Mesodermal cell (in vitro differentiated cells): ENCODE measurements around the gene GRID2.
"Not testable (repeated sequence)": the region's sequence is repeated elsewhere in the genome, so short reads cannot be mapped to it uniquely, and the experiment has no call there.

Source experiments
- H3K27ac ChIP-seq: 2 replicates; pipeline ENCODE4 v1.7.0; 2013; ENCODE audit warnings: mild to moderate bottlenecking, low read depth, low read length, moderate library complexity; ENCODE audit not compliant: severe bottlenecking
- H3K36me3 ChIP-seq: 2 replicates; pipeline ENCODE4 v1.7.1; 2013; ENCODE audit warnings: mild to moderate bottlenecking, low read length, moderate library complexity; ENCODE audit not compliant: control insufficient read depth, insufficient read depth
- H3K4me1 ChIP-seq: one replicate; pipeline ENCODE4 v1.7.1; 2013; ENCODE audit warnings: mild to moderate bottlenecking, low read length; ENCODE audit not compliant: insufficient read depth, control insufficient read depth, poor library complexity, severe bottlenecking
- H3K4me3 ChIP-seq: 2 replicates; pipeline ENCODE4 v1.7.0; 2013; ENCODE audit warnings: low read length, control low read depth, mild to moderate bottlenecking; ENCODE audit not compliant: insufficient read depth, poor library complexity, severe bottlenecking; ENCODE audit errors: extremely low read depth
- H3K9me3 ChIP-seq: 2 replicates; pipeline ENCODE4 v1.7.1; 2013; ENCODE audit warnings: mild to moderate bottlenecking, low read length, moderate library complexity; ENCODE audit not compliant: control insufficient read depth
- WGBS, 2 experiments: methylation state at CpG; one replicate each; pipeline ENCODE4 v1.1.5; 2013; ENCODE audit warnings: missing lambda C conversion rate in 2 of 2; ENCODE audit not compliant: insufficient coverage in 2 of 2; 5-methylcytosine and 5-hydroxymethylcytosine counted together

The GRID2 gene

DNA sequence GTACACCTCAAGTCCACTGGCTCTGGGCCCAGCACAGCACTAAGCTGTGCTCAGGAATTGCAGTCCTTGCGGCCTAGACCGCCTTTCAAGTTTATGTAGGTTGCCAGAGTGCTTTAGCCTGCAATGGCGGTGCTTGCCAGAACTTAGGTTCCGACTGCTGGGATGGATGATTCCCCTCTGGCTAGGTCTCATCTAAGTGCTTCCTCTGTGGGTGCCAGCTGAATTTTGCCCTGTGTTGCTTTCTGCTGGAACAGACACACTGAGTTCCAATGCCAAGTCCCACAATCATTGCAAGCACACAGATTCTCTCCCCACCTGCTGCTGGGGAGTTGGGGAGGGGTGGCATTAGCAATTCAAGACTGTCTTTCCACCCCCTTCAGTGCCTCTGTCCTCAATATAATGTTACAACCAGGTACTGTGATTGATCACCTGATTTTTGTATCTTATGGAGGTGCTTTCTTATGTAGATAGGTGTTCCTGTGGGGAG lies 129.5 kb downstream of the GRID2 start:
- WGBS, 2 experiments = 80 to 87% methylated on average over 4 of the region's 4 CpGs
- H3K4me1 ChIP-seq = no peaks in the 10 kb centered on the region
- no peaks in the 10 kb centered on the region for H3K36me3 ChIP-seq
- H3K27ac ChIP-seq = no peak overlapping the region
- H3K4me3 ChIP-seq = no peak overlapping the region
- H3K9me3 ChIP-seq = no peaks in the 10 kb centered on the region

DNA sequence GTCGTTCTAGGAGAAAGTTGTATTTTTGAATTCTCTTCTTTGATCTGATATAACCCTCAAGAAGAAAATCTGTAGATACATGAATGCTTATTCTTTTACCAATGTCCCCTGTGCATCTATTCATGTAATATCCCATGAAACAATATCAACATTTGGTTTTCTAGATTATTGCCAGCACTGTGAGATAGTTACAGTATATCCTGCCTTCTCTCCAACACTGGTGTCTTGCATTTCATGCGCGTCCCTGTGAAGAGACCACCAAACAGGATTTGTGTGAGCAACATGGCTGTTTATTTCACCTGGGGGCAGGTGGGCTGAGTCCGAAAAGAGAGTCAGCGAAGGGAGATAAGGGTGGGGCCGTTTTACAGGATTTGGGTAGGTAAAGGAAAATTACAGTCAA lies 135.0 kb downstream of the GRID2 start:
- not testable (repeated sequence) for H3K4me1 ChIP-seq, H3K36me3 ChIP-seq, H3K27ac ChIP-seq, H3K9me3 ChIP-seq, H3K4me3 ChIP-seq
- no CpG with 5 or more reads among the region's 6 CpGs for WGBS, 2 experiments

DNA sequence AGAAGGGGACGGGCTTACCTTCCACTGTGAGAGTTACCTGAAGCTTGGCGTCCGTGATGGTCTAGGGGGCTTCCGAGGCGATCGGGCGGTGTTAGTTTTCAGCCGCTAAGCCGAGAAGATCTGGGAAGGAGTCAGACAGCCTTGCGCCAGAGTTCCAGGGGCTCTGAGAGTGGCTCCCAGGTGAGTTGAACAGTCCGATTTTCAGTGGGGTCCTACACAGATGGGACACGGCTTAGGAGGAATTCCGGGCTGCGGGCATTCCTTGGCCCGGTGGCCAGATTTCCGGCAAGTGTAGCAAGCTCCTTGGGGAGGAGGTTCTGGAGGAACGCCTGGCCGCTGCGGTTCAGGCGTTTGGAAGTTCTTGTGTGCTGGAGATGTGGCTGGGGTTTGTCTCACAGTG lies 138.4 kb downstream of the GRID2 start:
- H3K9me3 ChIP-seq, H3K4me3 ChIP-seq, H3K4me1 ChIP-seq, H3K36me3 ChIP-seq, H3K27ac ChIP-seq: not testable (repeated sequence)
- 17% methylated on average over 10 to 11 of the region's 20 CpGs for WGBS, 2 experiments

DNA sequence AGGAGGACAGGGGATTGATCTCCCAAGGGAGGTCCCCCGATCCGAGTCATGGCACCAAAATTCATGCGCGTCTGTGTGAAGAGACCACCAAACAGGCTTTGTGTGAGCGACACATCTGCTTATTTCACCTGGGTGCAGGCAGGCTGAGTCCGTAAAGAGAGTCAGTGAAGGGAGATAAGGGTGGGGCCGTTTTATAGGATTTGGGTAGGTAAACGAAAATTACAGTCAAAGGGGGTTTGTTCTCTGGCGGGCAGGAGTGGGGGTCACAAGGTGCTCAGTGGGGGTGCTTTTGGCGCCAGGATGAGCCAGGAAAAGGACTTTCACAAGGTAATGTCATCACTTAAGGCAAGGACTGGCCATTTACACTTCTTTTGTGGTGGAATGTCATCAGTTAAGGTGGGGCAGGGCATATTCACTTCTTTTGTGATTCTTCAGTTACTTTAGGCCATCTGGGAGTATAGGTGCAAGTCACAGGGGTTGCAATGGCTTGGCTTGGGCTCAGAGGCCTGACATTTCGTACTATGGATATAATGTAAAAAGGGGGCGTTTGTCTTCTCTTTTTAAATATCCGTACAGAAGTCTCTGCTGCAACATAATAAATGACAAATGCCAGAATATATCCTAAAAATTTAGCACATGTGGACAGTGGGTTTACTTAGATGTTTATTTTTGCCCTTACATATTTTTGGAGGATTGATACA lies 140.5 kb downstream of the GRID2 start:
- 33% methylated on average over 7 of the region's 13 CpGs; no CpG with 5 or more reads in 1 of the 2 experiments for WGBS, 2 experiments

DNA sequence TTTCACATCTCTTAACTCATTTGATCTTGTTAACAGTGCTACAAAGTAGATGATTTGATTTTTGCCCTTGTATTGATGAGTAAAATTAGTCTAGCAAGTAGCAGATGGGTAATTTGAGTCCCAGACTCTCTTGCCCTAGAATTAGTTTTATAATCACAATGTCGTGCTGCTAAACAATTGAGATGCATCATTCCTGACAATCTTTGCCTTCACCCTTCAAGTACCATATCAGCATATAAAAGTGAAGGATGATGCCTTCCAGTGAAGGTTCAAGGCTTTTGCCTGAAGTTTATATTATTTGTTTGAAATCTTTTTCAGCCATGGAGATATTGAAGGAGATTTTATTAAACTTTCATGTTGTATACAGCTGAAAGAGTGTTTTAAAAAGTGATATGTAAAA lies 141.4 kb downstream of the GRID2 start:
- no peaks in the 10 kb centered on the region for H3K4me1 ChIP-seq
- no peaks in the 10 kb centered on the region for H3K36me3 ChIP-seq
- H3K4me3 ChIP-seq = no peak overlapping the region
- no peaks in the 10 kb centered on the region for H3K9me3 ChIP-seq
- no CpG with 5 or more reads among the region's 1 CpG for WGBS, 2 experiments
- no peak overlapping the region for H3K27ac ChIP-seq

More for the DNA sequence above, 140.5 kb downstream of the GRID2 start:
- not testable (repeated sequence) for H3K36me3 ChIP-seq, H3K4me3 ChIP-seq, H3K27ac ChIP-seq, H3K4me1 ChIP-seq, H3K9me3 ChIP-seq

DNA sequence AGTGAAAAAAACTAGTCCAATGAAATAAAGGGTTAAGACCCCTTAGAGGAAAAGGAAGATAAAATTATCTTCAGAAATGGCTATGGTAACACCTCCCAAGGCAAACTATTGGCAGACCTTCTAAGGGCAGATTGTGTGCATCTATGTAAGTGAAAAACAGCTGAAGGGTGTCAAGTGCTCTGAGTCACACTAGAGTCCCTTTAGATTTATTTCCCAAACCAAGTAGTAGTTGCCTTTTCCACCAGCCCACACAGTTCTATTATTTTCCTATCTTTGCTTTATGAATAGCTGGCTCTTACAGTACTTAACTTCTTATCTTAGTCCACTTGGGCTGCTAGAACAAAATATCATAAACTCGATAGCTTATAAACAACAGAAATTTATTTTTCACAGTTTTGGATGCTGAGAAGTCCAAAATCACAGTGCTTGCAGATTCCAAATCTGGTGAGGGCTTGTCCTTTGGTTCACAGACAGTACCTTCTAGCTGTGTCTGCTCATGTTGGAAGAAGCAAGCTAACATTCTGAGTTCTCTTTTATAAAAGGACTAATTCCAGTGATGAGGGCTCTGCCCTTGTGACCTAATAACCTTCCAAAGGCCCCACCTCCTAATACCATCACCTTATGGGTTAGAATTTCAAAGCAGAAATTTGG lies 143.6 kb downstream of the GRID2 start:
- H3K27ac ChIP-seq = no peak overlapping the region
- H3K4me1 ChIP-seq = no peaks in the 10 kb centered on the region
- no peak overlapping the region for H3K4me3 ChIP-seq
- no peaks in the 10 kb centered on the region for H3K9me3 ChIP-seq
- H3K36me3 ChIP-seq = no peaks in the 10 kb centered on the region
- 100% methylated on average over 1 of the region's 1 CpG for WGBS, 2 experiments

DNA sequence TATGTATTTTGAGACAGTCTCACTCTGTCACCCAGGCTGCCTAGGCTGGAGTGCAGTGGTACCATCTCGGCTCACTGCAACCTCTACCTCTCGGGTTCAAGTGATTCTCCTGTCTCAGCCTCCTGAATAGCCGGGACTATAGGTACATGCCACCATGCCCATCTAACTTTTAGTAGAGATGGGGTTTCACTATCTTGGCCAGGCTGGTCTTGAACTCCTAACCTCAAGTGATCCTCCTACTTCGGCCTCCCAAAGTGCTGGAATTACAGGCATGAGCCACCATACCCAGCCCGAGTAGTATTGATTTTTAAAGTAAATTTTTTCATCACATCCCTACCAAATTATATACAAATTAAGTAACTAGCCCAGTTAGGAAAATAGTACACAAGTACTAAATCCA lies 144.4 kb downstream of the GRID2 start:
- H3K9me3 ChIP-seq, H3K36me3 ChIP-seq, H3K27ac ChIP-seq, H3K4me1 ChIP-seq, H3K4me3 ChIP-seq: not testable (repeated sequence)
- WGBS, 2 experiments = 93 to 100% methylated on average over 2 to 3 of the region's 5 CpGs

DNA sequence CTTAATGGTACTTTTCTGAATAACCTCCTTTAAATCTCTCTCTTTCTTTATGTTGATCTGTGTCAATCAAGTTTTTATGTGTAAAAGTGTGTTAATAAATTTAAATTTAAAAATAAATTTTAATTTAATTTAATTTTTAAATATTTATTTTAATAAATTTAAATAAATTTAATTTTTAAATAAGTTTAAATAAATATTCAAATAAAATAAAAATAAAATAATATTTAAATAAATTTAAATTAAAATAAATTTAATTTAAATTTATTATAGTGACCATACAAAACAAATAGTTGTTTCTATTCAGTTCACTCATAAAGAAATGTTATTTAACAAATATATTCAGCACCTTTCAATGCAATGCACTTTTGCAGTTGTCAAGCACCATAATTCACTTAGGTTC lies 146.9 kb downstream of the GRID2 start:
- Histone ChIP-seq H3K27ac (no peak overlapping the region), H3K36me3 (no peaks in the 10 kb centered on the region), H3K9me3 (no peaks in the 10 kb centered on the region), H3K4me3 (no peak overlapping the region), H3K4me1 (no peaks in the 10 kb centered on the region)

DNA sequence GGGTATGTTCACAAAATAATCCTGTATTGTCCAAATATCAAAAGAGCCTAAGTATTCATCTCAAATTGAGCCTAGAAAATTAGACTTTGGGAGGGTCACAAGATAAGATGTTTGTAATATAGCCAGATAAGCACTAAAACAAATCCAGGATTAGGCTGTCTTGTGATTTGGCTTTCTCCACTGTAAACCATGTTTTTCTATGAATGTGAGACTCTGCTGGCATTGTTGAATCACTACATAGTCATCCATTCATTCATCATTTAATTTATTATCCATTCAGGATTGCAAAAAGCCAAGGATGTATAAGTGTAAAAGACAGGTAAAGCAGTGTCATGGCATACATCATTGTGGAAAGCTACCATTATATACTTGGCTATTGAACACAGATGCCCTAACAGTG lies 148.0 kb downstream of the GRID2 start:
- Histone ChIP-seq H3K4me3 (no peak overlapping the region), H3K4me1 (no peaks in the 10 kb centered on the region), H3K36me3 (no peaks in the 10 kb centered on the region), H3K27ac (no peak overlapping the region), H3K9me3 (no peaks in the 10 kb centered on the region)

DNA sequence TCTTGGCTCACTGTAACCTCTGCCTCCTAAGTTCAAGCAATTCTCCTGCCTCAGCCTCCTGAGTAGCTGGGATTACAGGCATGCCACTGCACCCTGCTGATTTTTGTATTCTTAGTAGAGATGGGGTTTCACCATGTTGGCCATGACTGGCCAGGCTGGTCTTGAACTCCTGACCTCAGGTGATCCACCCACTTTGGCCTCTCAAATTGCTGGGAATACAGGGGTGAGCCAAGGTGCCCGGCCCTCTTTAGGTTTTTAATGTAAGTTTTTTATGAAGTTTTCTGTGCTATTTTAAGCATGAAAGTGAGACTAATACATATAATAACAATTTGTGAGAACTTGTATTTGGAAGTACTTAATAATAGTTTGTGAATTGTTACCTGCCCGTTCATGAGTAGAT lies 148.6 kb downstream of the GRID2 start:
- H3K4me1 ChIP-seq, H3K36me3 ChIP-seq, H3K27ac ChIP-seq, H3K4me3 ChIP-seq, H3K9me3 ChIP-seq: not testable (repeated sequence)
- WGBS, 2 experiments = no CpG with 5 or more reads among the region's 2 CpGs

DNA sequence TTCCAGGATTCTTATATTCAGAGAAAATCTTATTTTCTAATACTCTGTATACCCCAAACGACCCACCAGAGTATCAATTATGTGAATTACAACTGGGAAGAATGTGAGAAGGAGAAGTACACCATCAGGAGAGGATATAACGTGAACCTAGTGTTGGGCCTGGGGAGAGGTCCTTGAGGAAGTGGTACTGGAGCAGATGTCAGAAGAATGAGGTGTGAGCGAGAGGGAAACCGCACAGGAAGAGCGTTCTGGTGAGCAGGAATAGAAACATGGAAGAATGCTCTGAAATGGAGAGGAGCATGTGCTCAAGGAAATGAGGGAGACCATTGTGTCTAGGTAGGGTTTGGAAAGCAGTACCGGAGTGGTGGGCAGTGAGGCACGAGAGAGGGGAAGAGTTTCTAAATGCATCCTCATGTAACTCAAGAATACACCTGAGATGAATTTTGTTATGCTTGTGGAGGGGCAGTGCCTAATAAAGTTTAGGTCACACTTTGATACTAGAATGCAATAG lies 151.6 kb downstream of the GRID2 start:
- Histone ChIP-seq H3K9me3 (no peaks in the 10 kb centered on the region), H3K36me3 (no peaks in the 10 kb centered on the region), H3K4me1 (no peaks in the 10 kb centered on the region), H3K4me3 (no peak overlapping the region), H3K27ac (no peak overlapping the region)
- WGBS, 2 experiments = 88 to 94% methylated on average over 3 to 5 of the region's 7 CpGs
